B cell (primary cell): ENCODE results near the gene CDK10.

Experiments used
- EZH2 ChIP-seq: IDR thresholded peaks from 2 replicates; pipeline ENCODE4 v1.6.1; 2012; ENCODE audit warnings: borderline replicate concordance, low read depth, mild to moderate bottlenecking, moderate library complexity, low read length; ENCODE audit not compliant: insufficient read depth, poor library complexity, severe bottlenecking
- TF ChIP-seq, protein P1 (sequence below): fragments of 200-600 bp; IDR thresholded peaks from one replicate; pipeline ENCODE4 v1.8.0; 2022; ENCODE audit warnings: antibody characterized with exemption, mild to moderate bottlenecking

DNA sequence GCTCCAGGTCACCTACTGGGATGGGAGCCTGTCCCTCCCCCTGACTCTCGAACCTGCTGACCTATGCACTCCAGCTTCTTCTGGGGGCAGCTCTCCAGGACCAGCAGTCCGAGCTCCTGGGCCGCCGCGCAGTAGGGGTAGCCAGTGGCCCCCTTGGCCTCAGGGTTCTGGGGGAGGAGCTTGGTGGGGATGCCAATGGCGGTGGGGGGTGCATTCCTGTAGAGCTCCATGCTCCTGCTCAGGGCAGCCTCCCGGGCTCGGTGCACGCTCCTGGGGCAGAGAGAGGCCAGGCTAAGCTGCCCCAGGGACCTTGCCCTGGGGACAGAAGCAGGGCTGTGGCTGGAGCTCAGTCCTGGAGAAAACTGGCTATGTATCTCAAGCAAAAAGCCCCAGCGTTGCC lies 22.7 kb downstream of the CDK10 start:
- TF ChIP-seq, protein P1, sequence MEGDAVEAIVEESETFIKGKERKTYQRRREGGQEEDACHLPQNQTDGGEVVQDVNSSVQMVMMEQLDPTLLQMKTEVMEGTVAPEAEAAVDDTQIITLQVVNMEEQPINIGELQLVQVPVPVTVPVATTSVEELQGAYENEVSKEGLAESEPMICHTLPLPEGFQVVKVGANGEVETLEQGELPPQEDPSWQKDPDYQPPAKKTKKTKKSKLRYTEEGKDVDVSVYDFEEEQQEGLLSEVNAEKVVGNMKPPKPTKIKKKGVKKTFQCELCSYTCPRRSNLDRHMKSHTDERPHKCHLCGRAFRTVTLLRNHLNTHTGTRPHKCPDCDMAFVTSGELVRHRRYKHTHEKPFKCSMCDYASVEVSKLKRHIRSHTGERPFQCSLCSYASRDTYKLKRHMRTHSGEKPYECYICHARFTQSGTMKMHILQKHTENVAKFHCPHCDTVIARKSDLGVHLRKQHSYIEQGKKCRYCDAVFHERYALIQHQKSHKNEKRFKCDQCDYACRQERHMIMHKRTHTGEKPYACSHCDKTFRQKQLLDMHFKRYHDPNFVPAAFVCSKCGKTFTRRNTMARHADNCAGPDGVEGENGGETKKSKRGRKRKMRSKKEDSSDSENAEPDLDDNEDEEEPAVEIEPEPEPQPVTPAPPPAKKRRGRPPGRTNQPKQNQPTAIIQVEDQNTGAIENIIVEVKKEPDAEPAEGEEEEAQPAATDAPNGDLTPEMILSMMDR = no peak
- TF ChIP-seq EZH2 = no peak
